HG03520 (cell line): ENCODE measurements around the gene EXOSC7.
A peak's percentile ranks its signal among the peaks of the same experiment; 100 is the strongest.

Source experiments
- ATAC-seq: cut with Tn5 transposase; IDR thresholded peaks from one replicate; pipeline ENCODE4 v1.9.1; 2021; ENCODE audit warnings: mild to moderate bottlenecking, moderate library complexity; ENCODE audit not compliant: unreplicated experiment

Gene EXOSC7

DNA sequence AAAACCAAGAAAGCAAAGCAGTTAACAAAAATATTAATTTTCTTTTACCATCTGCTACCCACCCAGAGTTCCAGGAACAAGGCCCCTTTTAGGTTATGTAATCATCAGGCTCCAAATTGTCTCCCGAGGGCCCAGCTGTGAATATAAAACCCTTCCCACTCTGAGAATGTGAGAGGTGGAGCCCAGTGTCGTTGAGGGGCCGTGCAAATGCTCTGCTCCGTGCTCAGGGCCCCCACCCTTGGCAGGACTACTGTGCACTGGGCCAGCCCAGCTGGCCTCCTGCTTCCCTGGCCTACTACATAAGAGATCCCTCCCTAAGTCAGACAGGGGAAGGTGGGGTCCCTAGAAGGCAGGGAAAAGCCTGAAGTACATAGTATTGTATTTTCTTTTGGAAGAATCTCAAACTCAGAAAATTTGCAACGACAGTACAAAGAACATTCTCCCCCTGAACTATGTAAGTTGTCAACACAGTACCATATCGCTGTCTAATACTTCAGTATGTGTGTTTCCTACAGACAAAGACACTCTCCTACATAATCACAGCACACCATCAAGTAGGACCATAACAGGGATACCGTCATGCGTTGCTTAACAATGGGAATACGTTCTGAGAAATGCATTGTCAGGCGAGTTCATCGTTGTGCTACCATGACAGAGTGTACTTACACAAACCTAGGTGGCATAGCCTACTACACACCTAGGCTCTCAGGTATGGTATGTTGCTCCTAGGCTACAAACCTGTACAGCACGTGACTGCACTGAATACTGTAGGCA is 45.7 kb downstream of the EXOSC7 start:
- no peak for ATAC-seq

DNA sequence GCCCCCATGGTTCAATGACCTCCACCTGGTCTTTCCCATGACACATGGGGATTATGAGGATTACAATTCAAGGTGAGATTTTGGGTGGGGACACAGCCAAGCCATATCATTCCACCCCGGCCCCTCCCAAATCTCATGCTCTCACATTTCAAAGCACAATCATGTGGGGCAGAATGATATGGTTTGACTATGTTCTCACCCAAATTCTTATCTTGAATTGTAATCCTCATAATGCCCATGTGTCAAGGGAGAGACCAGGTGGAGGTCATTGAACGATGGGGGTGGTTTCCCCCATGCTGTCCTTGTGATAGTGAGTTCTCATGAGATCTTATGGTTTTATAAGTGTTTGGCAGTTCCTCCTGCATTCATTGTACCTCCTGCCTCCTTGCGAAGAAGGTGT is 47.6 kb downstream of the EXOSC7 start:
- ATAC-seq: no peak

DNA sequence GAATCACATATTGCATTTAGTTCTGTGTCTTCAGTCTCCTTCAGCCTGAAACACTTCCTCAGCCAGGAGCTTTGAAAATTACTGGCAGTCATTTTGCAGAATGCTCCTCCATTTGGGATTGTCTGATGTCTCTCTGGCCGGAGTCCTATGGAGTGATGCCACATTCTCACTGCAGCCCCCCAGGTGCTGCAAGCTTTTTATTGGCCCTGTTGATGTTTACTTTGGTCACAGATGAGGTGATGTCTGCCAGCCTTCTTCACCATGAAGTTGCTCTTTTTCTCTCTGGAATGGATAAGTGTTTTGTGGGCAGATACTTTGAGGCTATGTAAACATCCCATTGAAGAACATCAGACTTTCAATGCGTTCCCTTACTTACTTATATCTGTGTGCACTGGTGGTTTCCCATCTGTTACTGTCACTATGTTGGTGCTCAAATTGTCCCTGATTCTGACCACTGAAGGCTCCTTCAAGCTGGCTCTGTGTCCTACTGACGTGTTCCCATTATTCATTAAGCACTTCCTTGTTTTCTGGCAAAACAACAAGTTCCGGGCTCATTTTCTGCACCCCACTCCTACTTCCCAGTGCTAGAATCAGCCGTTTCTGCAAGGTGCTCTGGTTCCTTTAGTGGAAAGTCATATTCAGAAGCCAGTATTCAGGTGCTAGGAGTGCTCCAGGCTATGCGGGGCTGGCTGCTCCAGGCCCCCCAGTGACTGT is 48.7 kb downstream of the EXOSC7 start:
- ATAC-seq: no peak

DNA sequence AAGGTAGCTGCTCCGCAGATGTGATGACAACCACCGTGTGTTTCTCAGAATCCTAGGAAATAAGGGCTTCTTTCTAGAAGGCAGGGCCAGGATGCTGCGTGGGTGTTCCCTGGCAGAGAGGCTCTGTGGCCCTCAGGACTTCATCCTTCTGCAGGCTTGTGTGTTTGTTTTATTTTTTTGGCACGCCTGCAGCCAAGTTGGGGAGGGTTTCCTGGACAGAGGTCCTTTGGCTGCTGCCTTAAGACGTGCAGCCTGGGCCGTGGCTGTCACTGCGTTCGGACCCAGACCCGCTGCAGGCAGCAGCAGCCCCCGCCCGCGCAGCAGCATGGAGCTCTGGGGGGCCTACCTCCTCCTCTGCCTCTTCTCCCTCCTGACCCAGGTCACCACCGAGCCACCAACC is 50.0 kb downstream of the EXOSC7 start, which contains the start of gene CLEC3B:
CLEC3B (plus strand) TSS at position 266 of the 400 bp plus-strand sequence; CDS start at position 326, 60 bp downstream.
- ATAC-seq: no peak

DNA sequence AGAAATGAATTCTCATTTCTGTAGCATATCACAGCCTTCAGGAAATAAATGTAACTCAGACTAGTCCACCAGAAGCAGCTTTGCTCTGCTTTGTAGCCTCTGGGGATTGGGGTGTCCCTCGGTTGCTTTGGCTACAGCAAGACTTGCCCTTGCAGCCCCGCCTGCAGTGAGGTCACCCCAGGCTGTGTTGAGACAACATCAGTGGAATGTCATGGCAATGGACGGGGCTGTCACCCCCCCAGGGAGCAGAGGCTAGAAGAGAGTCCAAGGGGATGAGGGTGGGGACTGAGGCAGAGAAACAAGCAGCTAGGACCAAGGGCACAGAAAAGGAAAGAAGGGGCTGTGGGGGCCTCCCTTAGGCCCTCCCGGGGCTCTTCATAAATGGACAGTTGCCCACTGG is 50.9 kb downstream of the EXOSC7 start:
- no peak for ATAC-seq

DNA sequence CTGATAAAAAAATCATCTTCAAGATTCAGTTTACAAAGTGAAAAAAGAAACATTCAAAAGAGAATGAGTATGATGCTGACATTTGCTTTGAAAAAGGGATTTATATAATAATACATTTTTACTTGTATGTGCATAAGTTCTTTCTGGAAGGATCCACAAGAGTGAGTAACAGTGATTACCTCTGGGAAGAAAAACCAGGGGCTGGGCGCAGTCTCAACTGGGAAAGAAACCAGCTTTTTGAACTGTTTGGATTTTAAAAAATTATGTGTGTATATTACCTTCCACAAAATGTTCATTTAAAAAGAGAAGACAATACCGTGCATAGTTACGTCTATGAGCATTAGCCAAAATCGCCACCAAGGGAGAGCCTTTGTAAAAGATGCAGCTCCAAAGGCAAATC is 51.4 kb downstream of the EXOSC7 start:
- ATAC-seq: no peak

DNA sequence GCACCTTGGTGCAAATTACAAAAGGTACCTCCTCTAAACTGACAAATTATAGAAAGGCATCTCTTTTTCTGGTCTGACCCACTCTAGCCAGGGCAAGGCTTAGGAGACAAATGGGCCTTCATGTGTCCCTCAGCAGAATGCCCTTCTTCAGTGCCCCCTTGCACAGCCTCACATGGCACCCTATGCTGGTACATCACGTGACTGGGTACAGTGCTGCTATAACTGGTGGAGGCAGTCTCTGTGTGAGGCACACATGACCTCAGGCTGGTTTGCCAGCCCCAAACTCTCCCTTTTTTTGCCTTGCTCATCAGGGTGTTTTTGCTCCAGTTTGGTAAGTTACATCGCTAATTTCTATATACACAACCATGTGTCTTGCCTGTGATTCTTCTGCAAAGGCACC is 53.2 kb downstream of the EXOSC7 start:
- ATAC-seq: no peak

DNA sequence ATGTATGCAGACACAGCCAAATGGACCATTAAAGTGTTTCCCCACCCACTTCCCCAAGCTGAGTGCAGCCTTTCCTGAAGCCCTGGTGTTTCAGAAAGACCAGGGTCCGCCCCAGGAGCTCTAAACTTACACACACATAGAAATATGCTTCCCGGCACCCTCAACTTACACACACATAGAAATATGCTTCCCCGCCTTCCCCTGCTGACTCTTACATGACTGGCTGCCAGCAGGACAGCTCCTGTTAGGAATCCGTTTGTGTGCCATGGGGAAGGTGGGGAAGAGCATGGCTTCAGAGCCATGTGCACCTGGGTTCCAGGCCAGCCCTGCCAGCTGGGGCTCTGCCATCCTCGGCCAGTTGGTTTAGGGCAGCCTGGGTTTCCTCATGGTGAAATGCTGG is 53.6 kb downstream of the EXOSC7 start:
- ATAC-seq: no peak

DNA sequence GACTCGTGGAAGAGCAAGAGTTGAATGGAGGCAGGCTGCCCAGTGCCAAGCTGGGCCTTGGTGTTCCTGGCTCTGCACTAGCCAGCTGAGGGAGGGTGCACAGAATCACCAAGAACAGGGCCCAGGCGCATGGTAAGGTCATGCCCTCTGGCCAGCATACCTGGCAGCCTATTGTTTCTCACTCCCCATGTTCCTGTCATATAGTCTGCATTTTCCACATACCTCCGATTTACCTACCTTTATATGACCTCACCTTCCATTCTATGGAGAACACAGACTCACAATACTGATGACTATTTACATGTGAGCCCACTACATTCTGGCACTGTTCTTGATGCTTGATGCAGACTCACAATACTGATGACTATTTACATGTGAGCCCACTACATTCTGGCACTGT is 55.5 kb downstream of the EXOSC7 start:
- no peak for ATAC-seq

DNA sequence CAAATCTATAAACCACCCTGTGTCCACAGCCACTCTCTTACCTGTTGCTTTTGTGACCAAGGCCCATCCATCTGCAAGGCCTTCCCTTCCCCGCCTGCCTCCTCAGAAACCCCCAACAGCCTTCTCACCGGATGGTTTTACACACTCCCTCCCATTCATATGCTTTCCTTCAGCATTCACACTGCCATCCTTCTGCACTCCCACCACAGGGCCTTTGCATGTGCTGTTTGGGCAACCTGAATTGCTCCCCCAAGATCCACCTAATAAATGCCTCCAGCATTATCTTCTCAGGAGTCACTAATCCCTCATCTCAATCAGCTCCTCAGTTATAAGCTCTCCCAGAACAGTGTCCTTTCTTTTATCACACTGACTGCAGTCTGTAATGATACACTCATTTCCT is 56.1 kb downstream of the EXOSC7 start:
- ATAC-seq: no peak

DNA sequence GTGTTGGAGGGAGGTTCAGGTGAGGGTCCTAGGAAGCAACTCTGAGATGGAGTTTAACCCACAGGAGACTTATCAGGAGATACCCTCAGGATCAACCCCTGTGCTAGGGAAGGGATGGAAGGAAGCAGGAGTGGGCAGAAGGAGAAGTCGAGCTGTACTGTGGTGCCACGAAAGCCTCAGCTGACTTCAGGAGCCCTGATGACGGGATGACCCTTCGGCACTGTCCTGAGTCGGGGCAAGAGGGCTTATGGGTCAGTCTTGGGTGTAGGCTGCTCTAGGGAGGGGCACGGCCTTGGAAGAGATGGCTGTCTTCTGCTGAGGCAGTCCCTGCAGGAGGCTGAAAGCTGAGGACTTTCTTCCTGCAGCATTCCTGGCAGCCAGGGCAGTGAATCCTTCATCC is 57.7 kb downstream of the EXOSC7 start:
- ATAC-seq: no peak

DNA sequence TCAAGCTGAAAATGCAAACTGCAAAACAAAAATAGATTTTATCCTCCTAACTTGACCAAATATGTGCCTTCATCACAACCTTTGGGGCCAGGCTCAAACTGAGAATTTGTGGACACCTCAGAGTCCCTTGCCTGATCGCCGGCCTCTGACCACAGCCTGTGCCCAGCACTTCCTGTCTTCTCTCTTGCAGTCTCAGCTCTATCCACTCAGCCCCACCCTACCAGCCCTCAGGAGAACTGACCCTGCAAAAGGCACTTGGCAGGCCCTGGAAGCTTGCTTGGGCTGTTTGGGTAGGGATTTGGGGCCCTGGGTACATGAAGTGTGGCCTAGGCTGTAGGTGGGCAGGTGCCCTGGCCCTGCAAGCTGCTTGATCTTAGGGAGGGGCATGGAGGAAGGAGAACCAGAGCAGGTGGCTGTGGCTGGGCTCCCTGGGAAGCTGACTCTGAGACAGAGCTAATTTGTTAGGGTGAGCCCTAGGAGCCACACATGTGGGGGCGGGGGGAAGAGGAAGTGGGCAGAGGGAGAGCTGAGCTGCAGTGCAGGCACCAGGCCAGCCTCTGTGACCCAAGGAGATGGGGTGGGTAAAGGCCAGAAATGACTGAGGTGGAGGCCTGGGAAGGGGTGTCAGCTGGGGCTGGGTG is 58.7 kb downstream of the EXOSC7 start:
- ATAC-seq: no peak

DNA sequence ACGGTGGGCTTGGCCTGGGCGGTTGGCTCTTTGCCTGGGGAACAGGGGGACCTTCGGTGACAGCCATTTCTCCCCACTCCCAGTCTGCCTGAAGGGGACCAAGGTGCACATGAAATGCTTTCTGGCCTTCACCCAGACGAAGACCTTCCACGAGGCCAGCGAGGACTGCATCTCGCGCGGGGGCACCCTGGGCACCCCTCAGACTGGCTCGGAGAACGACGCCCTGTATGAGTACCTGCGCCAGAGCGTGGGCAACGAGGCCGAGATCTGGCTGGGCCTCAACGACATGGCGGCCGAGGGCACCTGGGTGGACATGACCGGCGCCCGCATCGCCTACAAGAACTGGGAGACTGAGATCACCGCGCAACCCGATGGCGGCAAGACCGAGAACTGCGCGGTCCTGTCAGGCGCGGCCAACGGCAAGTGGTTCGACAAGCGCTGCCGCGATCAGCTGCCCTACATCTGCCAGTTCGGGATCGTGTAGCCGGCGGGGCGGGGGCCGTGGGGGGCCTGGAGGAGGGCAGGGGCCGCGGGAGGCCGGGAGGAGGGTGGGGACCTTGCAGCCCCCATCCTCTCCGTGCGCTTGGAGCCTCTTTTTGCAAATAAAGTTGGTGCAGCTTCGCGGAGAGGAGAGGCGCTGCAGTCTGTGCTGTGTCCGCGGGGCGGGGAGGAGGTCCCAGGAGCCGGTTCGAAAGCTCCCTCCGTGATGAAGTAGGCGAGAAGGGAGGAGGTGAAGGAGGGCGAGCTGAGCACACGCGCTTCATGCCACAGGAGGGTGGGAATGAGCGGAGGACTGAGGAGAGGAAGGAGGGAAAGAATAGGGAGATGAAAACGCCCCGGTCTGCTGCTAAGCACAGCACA is 59.6 kb downstream of the EXOSC7 start:
- no peak for ATAC-seq

DNA sequence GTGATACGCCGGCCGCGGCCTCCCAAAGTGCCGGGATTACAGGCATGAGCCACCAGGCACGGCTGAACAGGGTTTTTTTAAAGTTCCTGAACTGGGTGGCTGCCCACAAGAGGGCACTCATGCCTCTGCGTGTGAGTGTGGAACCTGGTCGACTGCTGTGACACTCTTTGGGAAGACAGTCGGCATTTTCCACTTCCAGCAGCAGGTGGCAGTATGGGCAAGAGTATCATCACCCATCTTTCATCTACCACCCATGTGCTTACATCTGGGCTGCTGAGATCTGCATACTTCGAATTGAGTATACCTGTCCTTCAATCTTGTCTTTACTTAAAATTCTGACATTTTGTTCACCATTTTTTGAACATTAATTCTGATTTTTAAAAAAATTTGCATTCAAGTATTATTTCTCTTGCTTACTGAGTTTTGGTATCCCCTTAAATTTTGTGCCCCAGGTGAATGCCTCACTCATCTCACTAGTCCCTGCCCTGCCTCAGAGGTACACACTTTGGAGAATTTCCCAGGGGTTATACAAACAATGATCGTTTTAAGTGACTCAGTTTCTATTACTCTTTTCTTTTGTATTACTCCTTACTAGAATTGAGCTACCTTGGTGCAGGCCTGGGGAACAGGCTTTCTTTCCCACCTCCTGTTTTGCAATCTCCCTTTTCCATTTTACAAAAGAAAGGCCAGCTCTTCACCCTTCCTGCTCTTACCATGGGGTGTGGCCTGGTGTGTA is 61.8 kb downstream of the EXOSC7 start:
- peak; percentile 63 for ATAC-seq

DNA sequence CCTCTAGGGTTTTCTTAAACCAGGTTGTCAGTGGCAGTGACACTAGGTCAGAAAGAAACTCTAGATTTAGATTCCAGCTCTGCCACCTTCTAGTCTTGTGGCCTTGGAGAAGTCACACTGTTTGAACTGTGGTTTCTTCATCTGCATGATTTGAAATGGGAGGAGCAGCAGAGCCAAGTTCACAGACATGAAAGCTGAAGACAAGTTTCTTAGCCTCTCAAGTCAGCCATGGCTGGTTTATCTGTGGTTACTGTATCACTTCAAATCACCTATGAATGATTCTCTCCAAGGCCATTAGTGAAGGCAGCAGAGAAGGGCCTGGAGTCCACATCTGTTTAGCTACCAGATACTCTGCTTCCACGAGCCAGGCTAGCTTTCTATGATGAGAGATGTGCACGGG is 65.6 kb downstream of the EXOSC7 start:
- ATAC-seq: no peak

DNA sequence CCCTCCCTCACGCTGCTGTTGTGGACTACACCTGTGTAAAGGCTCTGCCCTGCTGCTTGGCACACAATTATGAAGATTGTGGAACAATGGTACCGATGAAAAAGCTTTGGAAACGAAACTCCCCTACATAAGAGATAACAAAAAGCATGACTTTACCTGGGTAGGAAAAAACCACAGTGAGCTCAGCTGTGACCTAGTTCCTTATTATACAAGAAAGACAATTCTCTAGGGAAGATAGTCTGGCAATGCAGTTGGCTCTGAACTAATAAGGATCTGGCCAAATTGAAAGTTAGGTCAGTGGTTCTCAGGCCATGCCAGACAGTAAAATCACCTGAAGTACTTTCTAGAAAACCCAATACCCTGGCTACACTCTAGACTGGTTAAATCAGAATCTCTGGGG is 66.1 kb downstream of the EXOSC7 start:
- ATAC-seq: no peak

DNA sequence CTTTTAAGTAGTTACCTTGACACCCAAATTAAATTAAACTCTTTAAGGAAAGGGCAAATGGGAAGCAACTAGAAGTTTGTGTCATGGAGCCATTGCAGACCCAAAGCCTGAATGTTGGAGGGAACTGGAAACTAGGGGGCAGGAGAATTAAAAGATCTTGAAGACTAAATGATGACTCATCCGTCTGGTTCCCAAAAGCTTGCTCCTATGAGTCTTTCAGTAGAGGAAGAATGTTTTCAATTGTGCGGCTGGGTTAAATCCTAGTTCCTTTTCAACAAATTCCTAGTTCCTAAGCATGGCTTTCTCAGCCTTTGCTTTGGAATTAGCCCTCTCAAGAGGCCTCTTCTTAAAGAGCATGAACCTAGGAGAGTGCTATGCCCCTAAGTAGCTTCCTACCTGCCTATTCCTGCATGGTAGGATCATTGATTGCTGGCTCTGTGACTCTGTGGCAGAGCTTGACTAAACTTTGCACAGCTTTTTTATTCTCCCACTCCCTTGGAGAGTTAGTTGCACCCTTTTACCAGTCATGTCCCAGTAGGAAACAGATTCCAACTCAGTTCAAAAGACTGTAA is 67.8 kb downstream of the EXOSC7 start:
- no peak for ATAC-seq

DNA sequence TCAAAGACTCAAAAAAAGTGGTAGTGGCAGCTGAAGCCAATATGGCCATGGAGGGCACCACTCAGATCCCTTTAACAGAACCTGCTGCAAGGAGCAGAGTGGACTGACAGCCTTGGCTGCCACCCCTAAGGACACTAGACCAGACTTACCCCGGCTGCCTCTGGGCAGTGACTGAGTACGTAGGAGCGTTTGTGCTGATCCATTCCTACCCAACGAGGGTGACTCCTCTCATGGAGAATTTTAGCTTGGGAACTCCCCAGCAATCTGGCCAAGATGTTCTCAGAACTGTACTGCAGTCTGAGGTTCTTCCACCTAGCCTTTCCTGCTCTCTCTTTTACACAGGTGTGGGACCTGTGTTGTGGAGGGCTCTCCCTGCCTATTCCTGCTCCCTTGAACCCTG is 72.2 kb downstream of the EXOSC7 start:
- ATAC-seq: no peak

DNA sequence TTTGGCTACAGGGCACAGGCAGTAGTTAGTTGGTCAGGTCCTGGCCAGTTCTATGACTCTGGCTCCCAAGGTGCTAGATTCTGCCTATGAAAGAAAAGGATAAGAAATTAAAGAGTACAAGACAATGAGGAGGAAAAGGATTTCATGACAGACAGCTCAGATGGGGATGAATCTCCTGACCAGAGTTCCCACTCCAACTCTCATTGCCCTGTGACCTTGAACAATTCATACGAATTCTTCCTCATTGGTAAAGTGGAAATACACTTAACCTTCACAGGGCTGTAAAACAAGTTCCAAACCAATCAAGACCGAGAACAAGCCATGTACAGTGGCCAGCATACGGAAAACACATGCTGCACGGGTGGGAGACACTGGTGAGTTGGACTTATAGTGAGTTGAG is 73.8 kb downstream of the EXOSC7 start:
- no peak for ATAC-seq

DNA sequence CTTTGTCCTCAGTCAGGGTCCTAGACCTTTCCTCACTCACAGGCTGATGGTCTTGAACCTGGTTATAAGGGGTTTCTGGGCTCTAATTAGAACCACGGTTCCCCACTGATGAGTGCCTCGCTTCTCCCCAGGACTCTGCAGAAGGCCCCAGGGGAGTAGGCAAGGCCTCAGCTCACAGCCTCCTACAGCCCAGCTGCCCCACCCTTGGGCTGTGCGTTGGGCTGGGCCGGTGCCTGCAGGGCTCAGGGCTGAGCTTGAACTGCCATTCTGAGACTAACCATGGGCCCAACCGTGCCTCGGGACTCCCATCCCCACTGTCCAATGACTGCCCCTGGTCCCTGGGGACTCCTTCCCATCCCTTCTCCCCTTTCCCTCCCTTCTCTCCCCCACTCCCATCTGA is 75.6 kb downstream of the EXOSC7 start:
- no peak for ATAC-seq
